ENCODE data around the gene SVIL.

Gene SVIL

GRCh38 chr10:29643771-29644501 is 9.2 kb upstream of the SVIL start:
- no peak for TF ChIP-seq CTCF (IDR thresholded peaks at IDR 0.05; ENCODE audit: extremely low read depth, insufficient read depth, missing control alignments)
- DNase-seq (ENCODE audit: low spot score) = no peak
- in situ Hi-C loops (cut with MboI; ENCODE audit: low pct_unique_long_range_greater_than_20kb, low sequenced_read_pairs, unreplicated experiment) = no loop called here

- in situ Hi-C loops (cut with MboI; ENCODE audit: low pct_unique_long_range_greater_than_20kb, low sequenced_read_pairs, unreplicated experiment) = no loop called here
- DNase-seq (ENCODE audit: low spot score) = no peak
- no peak for TF ChIP-seq CTCF (IDR thresholded peaks at IDR 0.05; ENCODE audit: extremely low read depth, insufficient read depth, missing control alignments)
Measured at GRCh38 chr10:29642990-29643389, 8.2 kb upstream of the SVIL start.

GRCh38 chr10:29637537-29637936 is 2.8 kb upstream of the SVIL start:
- no peak for DNase-seq (ENCODE audit: low spot score)
- in situ Hi-C loops (cut with MboI; ENCODE audit: low pct_unique_long_range_greater_than_20kb, low sequenced_read_pairs, unreplicated experiment) = no loop called here
- no peak for TF ChIP-seq CTCF (IDR thresholded peaks at IDR 0.05; ENCODE audit: extremely low read depth, insufficient read depth, missing control alignments)

- DNase-seq (ENCODE audit: low spot score) = no peak
- in situ Hi-C loops (cut with MboI; ENCODE audit: low pct_unique_long_range_greater_than_20kb, low sequenced_read_pairs, unreplicated experiment) = no loop called here
- TF ChIP-seq CTCF (IDR thresholded peaks at IDR 0.05; ENCODE audit: extremely low read depth, insufficient read depth, missing control alignments) = no peak
Measured at GRCh38 chr10:29636178-29636577, 1.4 kb upstream of the SVIL start.

GRCh38 chr10:29635711-29636144 is 957 bp upstream of the SVIL start:
- DNase-seq (ENCODE audit: low spot score) = no peak
- in situ Hi-C loops (cut with MboI; ENCODE audit: low pct_unique_long_range_greater_than_20kb, low sequenced_read_pairs, unreplicated experiment) = no loop called here
- TF ChIP-seq CTCF (IDR thresholded peaks at IDR 0.05; ENCODE audit: extremely low read depth, insufficient read depth, missing control alignments) = no peak

- TF ChIP-seq CTCF (IDR thresholded peaks at IDR 0.05; ENCODE audit: extremely low read depth, insufficient read depth, missing control alignments) = no peak
- DNase-seq (ENCODE audit: low spot score) = no peak
- in situ Hi-C loops (cut with MboI; ENCODE audit: low pct_unique_long_range_greater_than_20kb, low sequenced_read_pairs, unreplicated experiment) = no loop called here
Measured at GRCh38 chr10:29634105-29634504, 666 bp downstream of the SVIL start.
